ENCODE data around the gene DCP2. TPM values are rescaled to one million over a fixed set of nuclear protein-coding genes. Genes with fewer than 3 reads are reported as not detected.

Gene DCP2
- total RNA-seq, 4 donors from 2014 or later = 9.8 to 30.9 (median 27.2) TPM

- in situ Hi-C loops (cut with MboI; ENCODE audit: low sequenced_read_pairs in 4 of 4) = loop anchor here in 3 of 4 donors (25.0 kb wide), 3 partner anchors 529 to 604 kb away; partner anchors contain the start of gene YTHDC2 (in 2 of the 3)
- intact Hi-C loops (cut with DNase I; ENCODE audit: low total_unique reads) = no loop called here
- Histone ChIP-seq H3K27me3 (no peaks in the 10 kb centered on the region), H3K4me3 (no peak overlapping the region), H3K36me3 (no peaks in the 10 kb centered on the region), H3K9me3 (no peaks in the 10 kb centered on the region), H3K4me1 (peaks cover 40 to 57% of the 10 kb centered on the region in 2 donors), H3K27ac (peak overlapping the region in 3 of 4 donors; percentile 15 to 43 (median 29))
- TF ChIP-seq CTCF (IDR thresholded peaks at IDR 0.05 in 4 of 5, conservative IDR thresholded peaks at IDR 0.05 in 1 of 5) (no peak), POLR2A (IDR thresholded peaks at IDR 0.05) (no peak)
- ATAC-seq (peak in 1 of 2 donors; percentile 39), DNase-seq (no peak)
Observed at GRCh38 chr5:112983363-112983762, 6.8 kb downstream of the DCP2 start.

- DNase-seq (no peak), ATAC-seq (peak; percentile 74 to 86)
- no peaks in the 10 kb centered on the region for H3K36me3 ChIP-seq
- no peaks in the 10 kb centered on the region for H3K27me3 ChIP-seq
- no peaks in the 10 kb centered on the region for H3K9me3 ChIP-seq
- no peak overlapping the region for H3K4me3 ChIP-seq
- intact Hi-C loops (cut with DNase I; ENCODE audit: low total_unique reads) = no loop called here
- peak overlapping the region in 1 of 4 donors; percentile 22 for H3K27ac ChIP-seq
- in situ Hi-C loops (cut with MboI; ENCODE audit: low sequenced_read_pairs in 4 of 4) = loop anchor here in 3 of 4 donors (25.0 kb wide), 3 partner anchors 526 to 601 kb away; partner anchors contain the start of gene YTHDC2 (in 2 of the 3)
- peaks cover 18 to 41% of the 10 kb centered on the region in 2 donors for H3K4me1 ChIP-seq
- TF ChIP-seq POLR2A (IDR thresholded peaks at IDR 0.05) (no peak), CTCF (IDR thresholded peaks at IDR 0.05 in 4 of 5, conservative IDR thresholded peaks at IDR 0.05 in 1 of 5) (no peak)
Observed at GRCh38 chr5:112986224-112986623, 9.6 kb downstream of the DCP2 start.

GRCh38 chr5:112995764-112996618, 19.4 kb downstream of the DCP2 start:
- no peak overlapping the region for H3K4me3 ChIP-seq
- DNase-seq (peak; percentile 43 to 51), ATAC-seq (peak; percentile 80 to 91)
- no peaks in the 10 kb centered on the region for H3K9me3 ChIP-seq
- peaks cover 0 to 11% of the 10 kb centered on the region in 2 donors for H3K36me3 ChIP-seq
- in situ Hi-C loops (cut with MboI; ENCODE audit: low sequenced_read_pairs in 4 of 4) = loop anchor here in 3 of 4 donors (25.0 kb wide), 3 partner anchors 516 to 591 kb away; partner anchors contain the start of gene YTHDC2 (in 2 of the 3)
- intact Hi-C loops (cut with DNase I; ENCODE audit: low total_unique reads) = loop anchor here (5.0 to 10.0 kb wide), 3 partner anchors 299 to 516 kb away; partner anchors contain the start of gene YTHDC2
- H3K27ac ChIP-seq = no peak overlapping the region
- peaks cover 0 to 13% of the 10 kb centered on the region in 2 donors for H3K4me1 ChIP-seq
- no peaks in the 10 kb centered on the region for H3K27me3 ChIP-seq
- no peak for TF ChIP-seq POLR2A (IDR thresholded peaks at IDR 0.05)
- TF ChIP-seq CTCF (IDR thresholded peaks at IDR 0.05 in 4 of 5, conservative IDR thresholded peaks at IDR 0.05 in 1 of 5) = peak; percentile 61 to 87 (median 77)

- Histone ChIP-seq H3K36me3 (peaks cover 0 to 14% of the 10 kb centered on the region in 2 donors), H3K4me3 (no peak overlapping the region), H3K27ac (no peak overlapping the region), H3K4me1 (peaks cover 0 to 13% of the 10 kb centered on the region in 2 donors), H3K27me3 (no peaks in the 10 kb centered on the region), H3K9me3 (no peaks in the 10 kb centered on the region)
- in situ Hi-C loops (cut with MboI; ENCODE audit: low sequenced_read_pairs in 4 of 4) = loop anchor here in 3 of 4 donors (25.0 kb wide), 3 partner anchors 515 to 590 kb away; partner anchors contain the start of gene YTHDC2 (in 2 of the 3)
- ATAC-seq (no peak), DNase-seq (no peak)
- intact Hi-C loops (cut with DNase I; ENCODE audit: low total_unique reads) = loop anchor here (5.0 to 10.0 kb wide), 3 partner anchors 298 to 515 kb away; partner anchors contain the start of gene YTHDC2
- TF ChIP-seq POLR2A (IDR thresholded peaks at IDR 0.05) (no peak), CTCF (IDR thresholded peaks at IDR 0.05 in 4 of 5, conservative IDR thresholded peaks at IDR 0.05 in 1 of 5) (no peak)
Observed at GRCh38 chr5:112996830-112997374, 20.3 kb downstream of the DCP2 start.
